ENCODE results near the gene FOXL2.
A peak's percentile ranks its signal among the peaks of the same experiment; 100 is the strongest.
"Not testable (repeated sequence)": the region's sequence is repeated elsewhere in the genome, so short reads cannot be mapped to it uniquely, and the experiment has no call there.

Gene FOXL2

GRCh38 chr3:138933068-138933668, 13.8 kb downstream of the FOXL2 start:
- no peak for TF ChIP-seq CTCF (IDR thresholded peaks at IDR 0.05; ENCODE audit: insufficient read depth, low read depth, low read length, missing control alignments)
- DNase-seq (ENCODE audit: low read depth): no peak
- H3K4me3 ChIP-seq (ENCODE audit: low read depth, low read length): no peak overlapping the region

GRCh38 chr3:138928727-138929372, 18.1 kb downstream of the FOXL2 start:
- DNase-seq (ENCODE audit: low read depth): no peak
- no peak overlapping the region for H3K4me3 ChIP-seq (ENCODE audit: low read depth, low read length)
- no peak for TF ChIP-seq CTCF (IDR thresholded peaks at IDR 0.05; ENCODE audit: insufficient read depth, low read depth, low read length, missing control alignments)

GRCh38 chr3:138923531-138923994, 23.4 kb downstream of the FOXL2 start:
- peak; percentile 88 for DNase-seq (ENCODE audit: low read depth)
- H3K4me3 ChIP-seq (ENCODE audit: low read depth, low read length): no peak overlapping the region
- TF ChIP-seq CTCF (IDR thresholded peaks at IDR 0.05; ENCODE audit: insufficient read depth, low read depth, low read length, missing control alignments): peak; percentile 89

GRCh38 chr3:138922400-138922799, 24.5 kb downstream of the FOXL2 start:
- H3K4me3 ChIP-seq (ENCODE audit: low read depth, low read length); DNase-seq (ENCODE audit: low read depth): not testable (repeated sequence)

GRCh38 chr3:138921316-138922292, 25.3 kb downstream of the FOXL2 start:
- no peak for TF ChIP-seq CTCF (IDR thresholded peaks at IDR 0.05; ENCODE audit: insufficient read depth, low read depth, low read length, missing control alignments)
- DNase-seq (ENCODE audit: low read depth): no peak
- H3K4me3 ChIP-seq (ENCODE audit: low read depth, low read length): no peak overlapping the region

GRCh38 chr3:138919325-138919724, 27.6 kb downstream of the FOXL2 start:
- no peak for TF ChIP-seq CTCF (IDR thresholded peaks at IDR 0.05; ENCODE audit: insufficient read depth, low read depth, low read length, missing control alignments)
- no peak overlapping the region for H3K4me3 ChIP-seq (ENCODE audit: low read depth, low read length)
- no peak for DNase-seq (ENCODE audit: low read depth)

GRCh38 chr3:138916824-138917223, 30.1 kb downstream of the FOXL2 start:
- no peak for TF ChIP-seq CTCF (IDR thresholded peaks at IDR 0.05; ENCODE audit: insufficient read depth, low read depth, low read length, missing control alignments)
- DNase-seq (ENCODE audit: low read depth): no peak
- H3K4me3 ChIP-seq (ENCODE audit: low read depth, low read length): no peak overlapping the region

Data from GM12865 (cell line).